Activated naive CD8-positive, alpha-beta T cell treated with anti-CD3 and anti-CD28 coated beads for 36 hours (primary cell): ENCODE data around the gene GALC. TPM values are rescaled to one million over a fixed set of nuclear protein-coding genes. Genes with fewer than 3 reads are reported as not detected.

Experiments
- DNase-seq: peaks from one replicate; pipeline ENCODE4 v3.0.0; 2021
- H3K27ac Mint-ChIP-seq: one replicate; pipeline ENCODE4 v1.8.0; 2022; ENCODE audit warnings: mild to moderate bottlenecking, moderate library complexity, mixed read lengths
- H3K27me3 Mint-ChIP-seq: one replicate; pipeline ENCODE4 v1.8.0; 2022; ENCODE audit warnings: mild to moderate bottlenecking, mixed read lengths
- H3K36me3 Mint-ChIP-seq: one replicate; pipeline ENCODE4 v1.8.0; 2021; ENCODE audit warnings: mild to moderate bottlenecking, mixed read lengths
- H3K4me1 Mint-ChIP-seq: one replicate; pipeline ENCODE4 v1.8.0; 2021; ENCODE audit warnings: mixed read lengths
- H3K4me3 Mint-ChIP-seq: one replicate; pipeline ENCODE4 v1.8.0; 2022; ENCODE audit warnings: mild to moderate bottlenecking, moderate library complexity, mixed read lengths
- H3K9me3 Mint-ChIP-seq: one replicate; pipeline ENCODE4 v1.8.0; 2022; ENCODE audit warnings: mixed read lengths
- total RNA-seq, 2 experiments: library from RNA; stranded (reverse); gene quantifications; one replicate each; pipeline ENCODE4 v1.2.3, GENCODE V29; 2021

Gene GALC
- total RNA-seq, 2 experiments from 2014 or later = 8.6 to 11.6 TPM

- no peaks in the 10 kb centered on the region for H3K27me3 Mint-ChIP-seq
- peaks cover 70% of the 10 kb centered on the region for H3K4me1 Mint-ChIP-seq
- H3K27ac Mint-ChIP-seq = peak overlapping the region; percentile 98
- H3K4me3 Mint-ChIP-seq = no peak overlapping the region
- DNase-seq = no peak
- peaks cover 5% of the 10 kb centered on the region for H3K9me3 Mint-ChIP-seq
- H3K36me3 Mint-ChIP-seq = peaks cover 8% of the 10 kb centered on the region
These were observed 3.3 kb upstream of the GALC start for GRCh38 chr14:87996291-87996592.

GRCh38 chr14:87995500-87996290, 2.7 kb upstream of the GALC start:
- H3K4me1 Mint-ChIP-seq = peaks cover 69% of the 10 kb centered on the region
- H3K27ac Mint-ChIP-seq = peak overlapping the region; percentile 98
- no peak for DNase-seq
- no peaks in the 10 kb centered on the region for H3K27me3 Mint-ChIP-seq
- H3K36me3 Mint-ChIP-seq = peaks cover 5% of the 10 kb centered on the region
- H3K9me3 Mint-ChIP-seq = peaks cover 5% of the 10 kb centered on the region
- peak overlapping the region; percentile 22 for H3K4me3 Mint-ChIP-seq

- no peaks in the 10 kb centered on the region for H3K27me3 Mint-ChIP-seq
- H3K9me3 Mint-ChIP-seq = peaks cover 5% of the 10 kb centered on the region
- H3K27ac Mint-ChIP-seq = peak overlapping the region; percentile 98
- DNase-seq = peak; percentile 25
- peak overlapping the region; percentile 7 for H3K4me3 Mint-ChIP-seq
- H3K4me1 Mint-ChIP-seq = peaks cover 71% of the 10 kb centered on the region
- peaks cover 5% of the 10 kb centered on the region for H3K36me3 Mint-ChIP-seq
These were observed 2.0 kb upstream of the GALC start for GRCh38 chr14:87994974-87995373.

GRCh38 chr14:87992346-87992717, 650 bp downstream of the GALC start:
- Mint-ChIP-seq H3K4me1 (peaks cover 58% of the 10 kb centered on the region), H3K36me3 (peaks cover 5% of the 10 kb centered on the region), H3K27me3 (no peaks in the 10 kb centered on the region), H3K9me3 (peaks cover 2% of the 10 kb centered on the region), H3K27ac (peak overlapping the region; percentile 90), H3K4me3 (peak overlapping the region; percentile 93)
- no peak for DNase-seq

GRCh38 chr14:87990682-87991081, 2.3 kb downstream of the GALC start:
- Mint-ChIP-seq H3K9me3 (peaks cover 2% of the 10 kb centered on the region), H3K4me3 (no peak overlapping the region), H3K27ac (no peak overlapping the region), H3K27me3 (no peaks in the 10 kb centered on the region), H3K36me3 (peaks cover 10% of the 10 kb centered on the region), H3K4me1 (peaks cover 50% of the 10 kb centered on the region)
- DNase-seq = no peak

- DNase-seq = no peak
- peaks cover 7% of the 10 kb centered on the region for H3K36me3 Mint-ChIP-seq
- H3K27me3 Mint-ChIP-seq = no peaks in the 10 kb centered on the region
- H3K9me3 Mint-ChIP-seq = no peaks in the 10 kb centered on the region
- no peak overlapping the region for H3K27ac Mint-ChIP-seq
- peaks cover 43% of the 10 kb centered on the region for H3K4me1 Mint-ChIP-seq
- no peak overlapping the region for H3K4me3 Mint-ChIP-seq
These were observed 3.1 kb downstream of the GALC start for GRCh38 chr14:87989956-87990299.

- Mint-ChIP-seq H3K27me3 (no peaks in the 10 kb centered on the region), H3K9me3 (no peaks in the 10 kb centered on the region), H3K4me3 (no peak overlapping the region), H3K36me3 (peaks cover 11% of the 10 kb centered on the region), H3K27ac (no peak overlapping the region), H3K4me1 (peaks cover 37% of the 10 kb centered on the region)
- DNase-seq = no peak
These were observed 3.6 kb downstream of the GALC start for GRCh38 chr14:87989221-87989955.

GRCh38 chr14:87979689-87980088, 13.3 kb downstream of the GALC start:
- H3K36me3 Mint-ChIP-seq = peaks cover 23% of the 10 kb centered on the region
- H3K9me3 Mint-ChIP-seq = no peaks in the 10 kb centered on the region
- no peak for DNase-seq
- no peak overlapping the region for H3K4me3 Mint-ChIP-seq
- peaks cover 8% of the 10 kb centered on the region for H3K4me1 Mint-ChIP-seq
- H3K27ac Mint-ChIP-seq = no peak overlapping the region
- no peaks in the 10 kb centered on the region for H3K27me3 Mint-ChIP-seq

GRCh38 chr14:87975636-87976035, 17.3 kb downstream of the GALC start:
- H3K9me3 Mint-ChIP-seq = no peaks in the 10 kb centered on the region
- no peak for DNase-seq
- H3K4me1 Mint-ChIP-seq = peaks cover 6% of the 10 kb centered on the region
- H3K36me3 Mint-ChIP-seq = peaks cover 16% of the 10 kb centered on the region
- H3K27ac Mint-ChIP-seq = no peak overlapping the region
- no peak overlapping the region for H3K4me3 Mint-ChIP-seq
- no peaks in the 10 kb centered on the region for H3K27me3 Mint-ChIP-seq

GRCh38 chr14:87971010-87971409, 22.0 kb downstream of the GALC start:
- Mint-ChIP-seq H3K27ac (no peak overlapping the region), H3K9me3 (no peaks in the 10 kb centered on the region)

GRCh38 chr14:87967496-87967895, 25.5 kb downstream of the GALC start:
- no peak overlapping the region for H3K27ac Mint-ChIP-seq
- no peaks in the 10 kb centered on the region for H3K27me3 Mint-ChIP-seq
- H3K9me3 Mint-ChIP-seq = no peaks in the 10 kb centered on the region
- peaks cover 5% of the 10 kb centered on the region for H3K4me1 Mint-ChIP-seq
- no peak for DNase-seq
- no peak overlapping the region for H3K4me3 Mint-ChIP-seq
- peaks cover 6% of the 10 kb centered on the region for H3K36me3 Mint-ChIP-seq

More at GRCh38 chr14:87971010-87971409, 22.0 kb downstream of the GALC start:
- no peak for DNase-seq
- Mint-ChIP-seq H3K4me3 (no peak overlapping the region), H3K36me3 (peaks cover 9% of the 10 kb centered on the region), H3K27me3 (no peaks in the 10 kb centered on the region), H3K4me1 (peaks cover 5% of the 10 kb centered on the region)

GRCh38 chr14:87966816-87967215, 26.2 kb downstream of the GALC start:
- Mint-ChIP-seq H3K36me3 (peaks cover 10% of the 10 kb centered on the region), H3K27me3 (no peaks in the 10 kb centered on the region), H3K4me3 (no peak overlapping the region), H3K4me1 (peaks cover 5% of the 10 kb centered on the region), H3K9me3 (no peaks in the 10 kb centered on the region), H3K27ac (no peak overlapping the region)
- no peak for DNase-seq

- no peak overlapping the region for H3K27ac Mint-ChIP-seq
- H3K9me3 Mint-ChIP-seq = peaks cover 7% of the 10 kb centered on the region
- peaks cover 41% of the 10 kb centered on the region for H3K36me3 Mint-ChIP-seq
- H3K4me1 Mint-ChIP-seq = peaks cover 1% of the 10 kb centered on the region
- H3K4me3 Mint-ChIP-seq = no peak overlapping the region
- DNase-seq = no peak
- no peaks in the 10 kb centered on the region for H3K27me3 Mint-ChIP-seq
These were observed 31.7 kb downstream of the GALC start for GRCh38 chr14:87961246-87961645.

- Mint-ChIP-seq H3K9me3 (peaks cover 7% of the 10 kb centered on the region), H3K36me3 (peaks cover 43% of the 10 kb centered on the region), H3K27ac (no peak overlapping the region), H3K27me3 (no peaks in the 10 kb centered on the region), H3K4me3 (no peak overlapping the region), H3K4me1 (peaks cover 3% of the 10 kb centered on the region)
- no peak for DNase-seq
These were observed 32.8 kb downstream of the GALC start for GRCh38 chr14:87960013-87960787.

GRCh38 chr14:87955501-87955900, 37.5 kb downstream of the GALC start:
- DNase-seq = no peak
- Mint-ChIP-seq H3K27me3 (no peaks in the 10 kb centered on the region), H3K4me3 (no peak overlapping the region), H3K27ac (no peak overlapping the region), H3K36me3 (peaks cover 25% of the 10 kb centered on the region), H3K9me3 (peaks cover 7% of the 10 kb centered on the region), H3K4me1 (peaks cover 23% of the 10 kb centered on the region)
